DMS 273 (cell line): ENCODE results near the gene NPB.

Experiments used
- DNase-seq: peaks from one replicate; lab custom pipeline; 2025; ENCODE audit not compliant: unreplicated experiment; lab: John Stamatoyannopoulos, UW

Gene NPB

GRCh38 chr17:81869221-81870130 lies 32.6 kb upstream of the NPB start:
- DNase-seq = peak; percentile 62

- DNase-seq = peak; percentile 75
Measured at GRCh38 chr17:81870131-81870980, 31.7 kb upstream of the NPB start.

DNA sequence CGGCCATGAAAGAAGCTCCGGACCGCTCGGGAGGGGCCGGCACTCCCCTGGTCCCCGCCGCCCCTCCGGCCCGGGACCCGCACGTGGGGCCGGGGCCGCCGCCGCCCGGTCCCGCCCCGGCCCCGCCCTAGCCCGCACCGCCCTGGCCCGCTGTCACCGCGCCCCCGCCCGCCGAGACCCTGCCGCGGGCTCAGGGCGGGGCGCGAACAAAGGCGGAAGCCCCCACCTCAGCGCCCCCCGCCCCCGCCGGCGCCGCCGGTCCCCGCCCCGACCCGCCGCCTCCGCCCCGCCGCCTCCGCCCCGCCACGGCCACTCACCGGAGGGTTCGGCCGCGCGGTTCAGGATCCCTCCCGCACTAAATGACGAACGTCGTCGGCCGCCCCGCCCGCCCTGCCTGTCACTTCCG lies 31.1 kb upstream of the NPB start, which contains the start of gene ARHGDIA:
ARHGDIA (minus strand) TSS at position 357 of the 406 bp plus-strand sequence. CDS start 1,407 bp downstream, outside the sequence.
- DNase-seq = peak; percentile 79

DNA sequence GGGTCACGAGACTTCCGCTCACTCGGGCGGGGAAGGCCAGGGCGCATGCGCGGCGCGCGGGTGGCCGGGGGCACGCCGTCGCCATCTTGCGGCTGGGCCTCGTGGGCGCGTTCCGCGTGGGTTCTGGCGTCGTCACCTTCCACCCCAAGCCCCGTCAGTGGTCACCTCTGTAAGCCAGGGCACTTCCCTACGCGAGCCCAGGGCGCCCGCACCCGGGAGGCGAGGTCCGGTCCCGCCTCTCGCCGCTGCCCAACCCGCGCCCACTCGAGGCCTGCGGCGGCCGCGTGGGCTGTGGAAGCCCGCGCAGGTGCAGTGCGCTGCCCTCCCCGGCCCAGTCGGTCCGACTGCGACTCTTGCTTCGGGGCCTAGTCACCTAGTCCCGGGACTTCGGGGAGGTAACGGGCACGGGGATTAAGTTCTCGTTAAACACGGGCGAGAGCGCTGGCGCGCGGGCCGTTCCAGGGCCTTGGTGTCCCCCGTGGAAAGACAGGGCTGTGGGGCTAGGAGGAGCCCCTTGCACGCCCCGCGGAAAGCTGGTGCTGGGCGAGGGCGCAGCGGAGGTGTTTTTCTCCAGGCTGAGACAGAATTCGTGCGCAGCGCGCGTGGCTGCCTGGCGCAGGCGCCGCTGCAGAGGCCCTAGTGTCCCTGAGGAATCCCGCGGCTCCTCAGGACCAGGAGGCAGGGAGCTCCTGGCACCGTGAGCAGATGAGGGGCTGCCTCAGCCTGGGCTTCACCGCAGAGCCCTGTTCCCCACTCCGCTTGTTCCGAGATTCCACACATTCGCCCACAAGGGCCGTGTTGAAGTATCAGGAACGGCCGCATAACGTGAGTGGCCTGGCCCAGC lies 30.4 kb upstream of the NPB start:
- DNase-seq = peak; percentile 95

DNA sequence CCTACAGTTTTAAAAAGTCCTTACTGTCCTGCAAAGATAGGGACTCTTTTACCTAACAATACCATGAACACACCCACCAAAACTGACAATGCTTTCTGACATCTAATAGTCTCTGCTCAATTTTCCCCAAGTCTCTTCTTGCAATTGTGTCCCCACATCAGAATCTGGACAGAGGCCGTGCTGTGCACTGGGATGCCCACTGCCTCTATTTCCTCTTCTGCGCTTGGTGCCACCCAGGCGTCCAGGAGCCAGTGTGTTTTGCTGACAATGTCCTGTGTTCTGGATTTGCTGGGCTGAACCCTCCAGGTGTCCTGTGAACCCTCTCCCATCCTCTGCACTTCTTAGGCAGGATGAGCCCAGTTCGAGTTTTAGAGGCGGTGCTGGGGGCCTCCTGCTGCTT lies 24.5 kb upstream of the NPB start:
- DNase-seq = no peak

- no peak for DNase-seq
Measured at GRCh38 chr17:81878294-81878693, 23.7 kb upstream of the NPB start.

DNA sequence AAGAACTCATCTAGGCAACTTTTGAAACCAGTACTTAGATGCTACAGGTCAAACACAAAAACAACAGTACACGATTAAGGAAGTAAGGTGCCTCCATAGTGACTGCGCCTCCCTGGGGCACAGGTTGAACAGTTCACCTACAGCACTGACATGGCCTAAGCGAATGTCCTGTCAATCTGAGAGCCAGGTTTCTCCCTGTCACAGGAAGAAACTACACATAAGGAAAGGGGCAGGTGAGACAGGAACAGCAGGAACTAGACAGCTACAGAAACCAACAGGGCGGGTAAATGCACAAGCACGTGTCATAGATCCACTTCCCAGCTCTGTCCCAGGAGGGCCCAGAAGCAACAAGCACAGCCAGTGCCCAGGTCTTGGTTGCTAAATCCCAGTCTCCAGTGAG lies 22.9 kb upstream of the NPB start:
- no peak for DNase-seq

DNA sequence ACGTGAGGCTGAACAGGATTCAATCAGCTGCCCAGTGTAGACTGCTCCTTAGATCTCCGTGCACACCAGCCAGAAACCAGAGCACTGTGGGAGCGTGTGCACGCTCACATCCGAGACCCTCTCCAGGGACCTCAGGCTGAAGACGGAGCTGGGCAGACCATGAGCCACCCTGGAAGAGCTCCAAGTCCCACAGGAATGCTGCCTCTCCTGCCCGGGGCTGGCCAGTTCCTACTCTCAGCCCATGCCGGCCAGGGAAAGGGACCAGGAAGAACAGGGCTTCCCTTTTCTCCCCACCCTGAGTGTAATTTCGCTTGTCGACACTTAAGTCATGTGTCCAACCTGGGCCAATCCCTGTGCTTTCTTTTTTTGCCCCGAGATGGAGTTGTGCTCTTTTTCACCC lies 17.5 kb upstream of the NPB start:
- DNase-seq = no peak

DNA sequence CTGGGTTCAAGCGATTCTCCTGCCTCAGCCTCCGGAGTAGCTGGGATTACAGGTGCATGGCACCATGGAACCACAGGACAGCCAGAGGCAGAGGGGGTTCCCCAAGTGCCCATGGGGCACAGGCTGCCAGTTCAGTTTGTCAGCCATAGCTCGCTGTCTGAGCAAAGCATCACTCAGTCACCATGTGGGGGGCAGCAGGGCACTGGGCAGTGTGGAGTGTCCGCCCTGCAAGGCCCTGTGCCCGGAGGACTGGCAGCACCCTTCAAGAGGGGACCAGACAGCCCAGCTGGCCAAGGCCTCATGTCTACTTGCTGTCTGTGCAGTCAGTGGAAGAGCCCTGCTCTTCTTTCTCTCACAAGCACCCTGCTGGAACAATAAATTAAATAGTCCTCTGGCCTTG lies 17.1 kb upstream of the NPB start:
- no peak for DNase-seq

DNA sequence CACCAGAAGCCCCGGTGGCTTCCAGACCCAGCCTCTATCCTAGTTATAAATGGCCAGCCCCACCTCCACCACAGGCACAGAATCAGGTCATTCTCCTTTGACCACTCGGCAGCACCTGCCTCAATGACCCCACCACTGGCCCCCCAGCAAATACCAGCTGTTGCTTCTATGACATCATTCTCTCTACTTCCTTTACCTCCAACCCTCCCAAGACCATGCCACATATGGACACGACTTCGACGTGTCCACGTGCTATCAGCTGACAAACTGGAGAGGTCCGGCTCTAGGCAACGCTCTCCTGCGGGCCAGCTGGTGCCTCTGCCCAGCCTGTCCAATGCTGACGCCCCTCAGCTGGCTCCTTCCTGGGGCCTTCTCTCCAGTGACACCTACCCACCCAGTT lies 16.6 kb upstream of the NPB start:
- no peak for DNase-seq

- DNase-seq = peak; percentile 60
Measured at GRCh38 chr17:81885869-81886548, 16.0 kb upstream of the NPB start.

DNA sequence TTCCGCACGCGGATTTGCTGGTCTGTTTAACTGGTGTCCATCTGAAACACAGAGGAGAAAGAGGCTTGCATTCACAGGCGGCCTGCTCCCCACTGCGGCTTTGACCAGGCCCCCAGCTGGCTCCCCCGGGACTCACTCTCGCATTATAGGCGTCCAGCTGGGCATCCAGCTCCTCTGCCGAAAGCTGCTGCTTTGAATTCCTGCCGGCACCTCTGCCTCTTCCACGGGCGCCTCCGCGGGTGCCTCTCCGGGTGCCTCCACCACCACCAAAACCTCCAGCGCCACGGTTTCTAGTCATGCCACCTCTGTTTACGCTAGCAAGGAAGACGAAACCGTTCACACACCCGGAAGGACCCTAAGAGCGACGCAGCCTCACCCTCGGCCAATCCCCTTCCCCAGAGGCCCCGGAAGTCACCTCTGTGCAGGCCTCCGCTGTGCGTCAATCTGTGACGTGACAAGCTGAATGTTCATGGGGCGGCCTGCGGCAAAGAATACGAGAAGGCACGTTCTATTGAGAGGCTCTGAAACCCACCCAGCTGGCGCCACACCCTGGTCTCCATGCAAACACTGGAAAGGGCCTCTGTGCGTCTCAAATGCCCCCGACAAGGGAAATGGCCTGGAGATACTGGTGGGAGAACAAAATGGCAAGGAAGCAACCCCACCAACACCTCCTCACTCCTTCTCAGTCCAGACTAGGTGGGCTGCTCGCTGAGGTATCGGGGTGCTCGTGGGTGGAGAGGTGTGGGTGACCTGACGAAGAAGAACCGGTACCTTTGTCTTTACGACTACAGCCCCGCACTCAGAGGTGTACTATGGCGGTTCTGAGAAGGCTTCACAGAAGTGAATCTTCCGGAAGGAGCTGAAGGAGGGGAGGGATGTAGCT lies 13.7 kb upstream of the NPB start:
- DNase-seq = no peak

DNA sequence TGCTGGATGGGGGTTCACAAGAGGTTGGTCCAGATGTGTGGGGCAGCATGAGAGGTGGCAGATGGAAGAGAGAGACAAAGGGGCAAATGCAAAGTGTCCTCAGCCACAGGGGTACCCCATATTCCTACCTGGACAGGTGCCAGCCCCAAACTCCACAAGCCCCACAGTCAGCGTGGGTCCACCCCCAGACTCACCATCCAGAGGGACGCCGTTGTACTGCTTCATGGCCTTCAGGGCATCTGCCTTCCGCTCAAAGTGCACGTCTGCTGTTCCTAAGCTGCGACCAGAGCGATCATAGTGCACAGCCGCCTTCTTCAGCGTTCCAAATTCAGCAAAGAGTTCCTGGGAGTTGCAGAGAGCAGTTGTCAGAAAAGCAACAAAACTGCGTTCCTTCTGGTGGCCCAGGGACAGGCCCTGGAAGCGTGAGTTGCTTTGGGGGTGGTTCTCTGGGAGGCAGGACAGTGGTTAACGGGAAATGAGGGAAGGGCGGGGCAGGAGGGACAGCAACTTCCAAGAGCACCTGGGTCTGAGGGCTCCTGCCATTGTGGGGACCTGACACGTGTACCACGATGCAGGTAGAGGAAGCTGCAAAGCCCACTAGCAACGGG lies 12.9 kb upstream of the NPB start:
- no peak for DNase-seq

- DNase-seq = no peak
Measured at GRCh38 chr17:81889602-81890001, 12.4 kb upstream of the NPB start.

- DNase-seq = peak; percentile 53
Measured at GRCh38 chr17:81890447-81891302, 11.4 kb upstream of the NPB start.

DNA sequence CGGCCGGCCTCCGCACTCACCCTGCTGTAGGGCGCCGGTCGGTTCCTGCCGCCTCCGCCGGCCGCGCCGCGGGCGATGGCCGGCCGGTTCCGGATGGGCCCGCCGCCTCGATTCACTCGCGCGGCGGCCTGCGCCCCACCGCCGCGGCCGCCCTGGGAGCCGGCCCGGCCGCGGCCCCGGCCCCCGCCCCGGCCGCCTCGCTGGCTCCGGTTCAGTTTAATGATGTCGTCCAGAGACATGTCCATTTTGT lies 10.8 kb upstream of the NPB start:
- DNase-seq = no peak

GRCh38 chr17:81895400-81895799 lies 6.6 kb upstream of the NPB start:
- DNase-seq = no peak
